AML-193 (cell line): ENCODE measurements around the gene JCHAIN.

Source experiments
- DNase-seq, 2 experiments: peaks; one replicate each; lab custom pipeline; 2025; lab: John Stamatoyannopoulos, UW

The JCHAIN gene

DNA sequence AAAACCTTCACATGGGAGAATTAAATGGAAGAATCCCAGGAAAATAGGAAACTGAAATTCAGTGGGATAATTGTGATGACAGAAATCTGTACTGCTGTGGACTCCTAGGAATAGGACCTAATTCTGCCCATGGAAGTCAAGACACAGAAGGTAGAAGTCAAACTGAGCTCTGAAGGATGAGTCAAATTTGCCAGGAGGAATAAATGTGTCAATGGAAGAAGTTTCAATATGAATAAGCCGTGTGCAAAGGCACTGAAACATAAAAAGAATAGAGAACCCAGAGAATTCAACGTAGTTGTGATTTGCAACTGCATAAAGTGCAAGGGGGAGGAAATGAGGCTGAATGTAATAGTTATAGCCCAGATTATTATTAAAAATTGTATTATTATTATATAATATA lies 26.1 kb downstream of the JCHAIN start:
- no peak for DNase-seq

- no peak for DNase-seq
Measured at GRCh38 chr4:70637239-70637913, 28.9 kb downstream of the JCHAIN start.

DNA sequence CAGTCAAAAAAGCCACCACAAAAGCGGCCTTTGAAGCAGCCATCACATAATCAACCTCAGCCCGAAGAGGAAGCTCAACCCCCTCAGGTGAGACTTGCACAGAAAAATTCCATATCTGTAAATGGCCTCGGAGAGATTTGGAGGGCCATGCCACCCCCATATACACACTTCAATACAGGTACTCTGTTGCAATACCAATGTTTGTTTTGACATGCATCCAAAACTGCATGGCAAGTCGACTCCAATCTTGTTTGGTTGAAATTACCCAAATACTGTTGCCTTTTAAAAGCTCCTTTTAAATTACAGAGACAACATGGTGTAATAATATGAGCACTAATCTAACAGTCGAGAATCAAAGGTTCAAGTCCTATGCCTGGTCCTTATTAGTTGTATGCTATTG lies 31.8 kb downstream of the JCHAIN start:
- DNase-seq = no peak

GRCh38 chr4:70632028-70632427 lies 34.3 kb downstream of the JCHAIN start:
- no peak for DNase-seq

- no peak for DNase-seq
Measured at GRCh38 chr4:70630162-70630561, 36.1 kb downstream of the JCHAIN start.

GRCh38 chr4:70629469-70630090 lies 36.7 kb downstream of the JCHAIN start:
- no peak for DNase-seq

DNA sequence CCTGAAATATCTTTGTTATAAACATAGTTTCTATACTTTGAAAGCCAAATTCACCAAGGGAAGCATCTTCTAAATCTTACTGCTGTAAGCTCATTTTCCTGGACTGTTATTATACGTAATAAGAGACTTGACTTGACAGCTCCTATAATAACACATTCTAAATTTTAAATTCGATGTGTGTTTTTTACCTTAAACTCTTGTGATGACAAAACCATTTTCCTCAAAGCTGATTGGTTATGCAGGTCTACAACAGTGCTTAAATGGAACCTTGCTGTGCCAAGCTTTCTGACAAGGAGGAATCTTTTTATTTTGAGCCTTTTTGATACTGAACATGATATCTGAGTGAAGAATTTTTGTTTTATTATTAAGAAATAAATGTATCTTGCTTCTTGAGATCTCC lies 37.9 kb downstream of the JCHAIN start, which contains the start of gene ENAM:
Gene ENAM (plus strand): TSS at position 301 of the 400 bp plus-strand sequence. CDS start 757 bp downstream, outside the sequence.
- DNase-seq = no peak

DNA sequence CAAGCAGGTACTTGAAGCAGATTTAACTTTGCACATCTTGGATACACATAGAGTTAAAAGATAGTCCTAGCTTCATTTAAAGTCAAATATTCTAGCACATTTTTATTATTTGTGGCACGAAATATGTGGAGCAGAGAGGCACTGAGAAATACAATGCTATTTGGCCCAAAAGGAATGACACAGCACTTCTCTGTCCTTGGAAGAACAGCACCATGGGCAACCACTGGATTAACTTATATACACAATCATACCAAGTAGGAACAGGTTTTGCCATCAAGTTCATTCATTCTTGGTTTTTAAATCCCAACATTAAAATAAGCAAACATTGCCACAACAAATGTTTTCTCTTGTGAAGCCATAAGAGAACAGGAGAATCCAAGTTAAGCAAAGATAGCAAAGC lies 38.7 kb downstream of the JCHAIN start:
- no peak for DNase-seq

DNA sequence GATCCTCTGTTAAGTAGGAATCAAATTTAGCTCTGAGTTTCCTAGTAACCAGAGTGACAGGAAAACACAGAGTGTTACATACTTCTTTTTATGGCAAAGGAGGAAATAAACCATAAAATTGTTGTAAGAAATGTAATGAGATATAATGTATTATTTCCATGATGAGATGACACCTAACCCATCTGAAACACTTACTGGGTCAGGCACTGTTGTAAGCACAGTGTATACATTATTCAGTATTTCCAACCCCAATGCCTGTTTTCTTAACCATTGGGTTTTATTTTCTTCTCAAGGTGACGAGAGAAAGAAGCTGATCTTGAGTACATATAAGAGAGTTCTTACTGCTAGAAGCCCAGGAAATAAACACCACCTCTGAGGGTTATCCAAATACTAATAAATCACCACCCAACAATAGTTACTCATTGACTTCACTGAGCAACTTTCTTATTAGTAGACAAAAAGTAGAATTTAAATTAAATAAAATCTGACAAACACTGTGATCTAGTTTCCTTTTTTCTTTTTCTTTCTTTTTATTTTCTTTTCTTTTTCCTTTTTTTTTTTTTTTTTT lies 42.0 kb downstream of the JCHAIN start:
- DNase-seq = no peak

- no peak for DNase-seq
Measured at GRCh38 chr4:70623323-70623722, 43.0 kb downstream of the JCHAIN start.

GRCh38 chr4:70619778-70620177 lies 46.5 kb downstream of the JCHAIN start:
- no peak for DNase-seq

DNA sequence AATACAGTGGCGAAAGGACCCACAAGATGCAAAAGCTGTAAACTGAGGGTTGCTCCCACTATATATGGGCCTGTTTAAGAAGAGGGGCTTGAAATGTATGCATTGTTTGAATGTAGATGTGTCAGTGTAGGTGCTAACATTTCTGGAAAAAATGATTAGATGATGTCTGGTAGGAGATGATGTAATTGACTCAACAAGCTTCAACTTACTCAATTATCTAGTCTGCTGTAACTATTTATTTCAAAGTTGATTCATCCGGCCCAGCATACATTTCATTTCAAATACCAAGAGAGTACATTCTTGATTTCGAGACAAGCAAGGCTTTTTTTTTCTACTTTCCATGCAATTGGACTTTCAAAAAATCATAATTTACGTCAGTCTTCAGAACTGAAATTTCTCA lies 47.0 kb downstream of the JCHAIN start:
- DNase-seq = no peak

- no peak for DNase-seq
Measured at GRCh38 chr4:70614184-70614555, 52.1 kb downstream of the JCHAIN start.

DNA sequence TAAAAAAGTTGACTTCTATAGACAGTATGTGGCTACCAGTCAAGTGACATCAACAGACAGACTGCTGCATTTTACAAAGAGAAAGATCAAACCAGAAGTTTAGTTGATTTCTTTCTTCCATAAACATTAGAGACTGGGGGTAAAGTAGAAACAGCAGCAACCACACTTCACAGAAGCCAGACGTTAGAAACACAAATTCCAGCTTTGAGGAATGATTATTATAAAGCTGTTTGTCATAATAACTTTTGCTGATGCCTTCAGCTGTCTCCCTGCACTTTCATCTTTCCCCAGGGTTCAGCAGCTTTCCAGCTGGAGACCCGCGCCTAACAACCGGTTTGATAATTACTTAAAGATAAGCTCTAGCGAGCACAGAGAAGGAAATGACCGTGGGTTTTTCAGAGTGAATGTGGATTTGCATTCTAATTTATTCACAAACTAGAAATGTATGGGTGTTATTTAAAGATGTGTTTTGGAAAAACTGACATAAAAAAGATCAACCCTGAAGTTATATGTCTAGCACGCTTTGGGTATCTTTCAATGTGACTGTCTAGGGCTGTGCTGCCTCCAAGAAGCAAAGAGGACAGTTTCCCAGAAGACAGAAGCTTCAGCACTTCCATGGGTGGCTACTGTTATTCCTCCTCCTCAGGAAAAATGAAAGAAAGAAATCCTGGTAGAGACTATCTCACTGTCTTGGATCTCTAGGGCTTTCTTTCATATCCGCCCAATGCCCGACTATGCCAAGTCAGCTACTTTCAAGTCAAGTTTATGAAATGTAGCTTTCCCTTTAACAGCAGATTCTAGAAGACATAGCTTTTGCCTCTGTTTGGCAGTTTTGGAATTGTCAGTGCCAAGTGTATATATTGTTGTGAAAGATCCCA lies 52.8 kb downstream of the JCHAIN start:
- no peak for DNase-seq

DNA sequence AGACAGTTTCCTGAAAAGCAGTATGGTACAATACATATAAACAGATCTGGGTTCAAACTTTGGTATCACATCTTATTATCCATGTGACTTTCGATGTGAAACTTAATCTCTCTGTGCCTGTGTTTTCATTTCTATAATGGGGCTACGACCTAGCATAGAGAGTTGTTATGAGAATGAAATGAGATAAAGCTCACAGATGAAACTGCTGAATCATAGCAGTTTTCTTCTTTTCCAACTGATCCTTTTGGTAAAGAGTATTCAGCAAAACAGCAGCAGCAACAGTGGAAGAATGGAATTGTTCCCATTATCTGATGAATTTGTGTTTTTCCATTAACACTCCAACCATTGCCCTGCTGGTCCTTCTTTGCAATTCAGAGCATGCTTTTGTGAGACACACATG lies 58.0 kb downstream of the JCHAIN start:
- DNase-seq = no peak

DNA sequence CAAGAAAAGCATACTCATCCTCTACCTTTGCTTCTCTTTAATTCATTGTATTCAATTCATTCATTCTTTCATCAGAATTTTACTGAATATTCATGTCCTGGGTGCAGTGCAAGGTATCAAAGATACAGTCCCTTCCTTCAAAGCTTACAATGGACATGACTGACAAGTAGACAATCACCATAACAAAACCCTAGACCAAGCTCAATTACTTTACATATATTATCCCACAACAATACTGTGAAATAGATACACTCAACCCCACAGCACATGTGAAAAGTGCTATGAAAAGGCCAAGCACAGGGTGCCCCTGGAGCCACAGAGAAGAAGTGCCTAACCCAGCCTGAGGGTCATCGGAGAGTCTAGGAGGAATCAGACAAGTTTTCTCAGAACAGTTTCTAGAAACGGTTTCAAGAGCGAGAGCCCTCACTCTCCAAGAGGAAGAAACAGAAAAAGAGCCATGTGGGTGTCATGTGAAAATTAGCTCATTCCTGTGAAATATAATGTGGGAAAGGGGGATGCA lies 58.9 kb downstream of the JCHAIN start:
- no peak for DNase-seq

DNA sequence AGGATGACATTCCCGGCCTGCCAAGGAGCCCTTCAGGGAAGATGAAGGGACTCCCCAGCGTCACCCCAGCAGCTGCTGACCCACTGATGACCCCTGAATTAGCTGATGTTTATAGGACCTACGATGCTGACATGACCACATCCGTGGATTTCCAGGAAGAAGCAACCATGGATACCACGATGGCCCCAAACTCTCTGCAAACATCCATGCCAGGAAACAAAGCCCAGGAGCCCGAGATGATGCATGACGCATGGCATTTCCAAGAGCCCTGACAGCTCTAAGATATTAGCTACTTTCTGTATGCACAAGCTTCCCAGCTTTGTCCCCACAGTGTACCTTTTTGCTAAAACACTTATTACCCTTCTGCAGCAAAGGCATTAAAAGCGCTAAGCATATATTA lies 59.8 kb downstream of the JCHAIN start:
- no peak for DNase-seq
